ENCODE measurements around the gene RCAN1. TPM values are rescaled to one million over a fixed set of nuclear protein-coding genes. Genes with fewer than 3 reads are reported as not detected.

RCAN1 gene
- total RNA-seq, 1 donor from 2014 or later: 9.1 TPM

- intact Hi-C loops (cut with micrococcal nuclease): no loop called here
These were observed 70.8 kb downstream of the RCAN1 start for GRCh38 chr21:34544032-34544496.

- intact Hi-C loops (cut with micrococcal nuclease): no loop called here
These were observed 71.9 kb downstream of the RCAN1 start for GRCh38 chr21:34543017-34543416.

GRCh38 chr21:34540206-34540605 lies 74.7 kb downstream of the RCAN1 start:
- intact Hi-C loops (cut with micrococcal nuclease): no loop called here

GRCh38 chr21:34537838-34538237 lies 77.1 kb downstream of the RCAN1 start:
- intact Hi-C loops (cut with micrococcal nuclease): no loop called here

GRCh38 chr21:34536820-34537219 lies 78.1 kb downstream of the RCAN1 start:
- intact Hi-C loops (cut with micrococcal nuclease): no loop called here

GRCh38 chr21:34536311-34536710 lies 78.6 kb downstream of the RCAN1 start:
- intact Hi-C loops (cut with micrococcal nuclease): no loop called here

- intact Hi-C loops (cut with micrococcal nuclease): no loop called here
These were observed 79.0 kb downstream of the RCAN1 start for GRCh38 chr21:34535886-34536285.

GRCh38 chr21:34534522-34534921 lies 80.4 kb downstream of the RCAN1 start:
- intact Hi-C loops (cut with micrococcal nuclease): no loop called here

GRCh38 chr21:34533938-34534337 lies 81.0 kb downstream of the RCAN1 start:
- intact Hi-C loops (cut with micrococcal nuclease): no loop called here

GRCh38 chr21:34531399-34531798 lies 83.5 kb downstream of the RCAN1 start:
- intact Hi-C loops (cut with micrococcal nuclease): no loop called here

- intact Hi-C loops (cut with micrococcal nuclease): no loop called here
These were observed 84.7 kb downstream of the RCAN1 start for GRCh38 chr21:34530261-34530660.

- intact Hi-C loops (cut with micrococcal nuclease): no loop called here
These were observed 86.8 kb downstream of the RCAN1 start for GRCh38 chr21:34528131-34528561.

GRCh38 chr21:34526618-34527290 lies 88.2 kb downstream of the RCAN1 start:
- intact Hi-C loops (cut with micrococcal nuclease): no loop called here

GRCh38 chr21:34526241-34526617 lies 88.7 kb downstream of the RCAN1 start:
- intact Hi-C loops (cut with micrococcal nuclease): no loop called here

- intact Hi-C loops (cut with micrococcal nuclease): no loop called here
These were observed 90.0 kb downstream of the RCAN1 start for GRCh38 chr21:34524646-34525601.

GRCh38 chr21:34523019-34523555 lies 91.8 kb downstream of the RCAN1 start:
- intact Hi-C loops (cut with micrococcal nuclease): no loop called here

GRCh38 chr21:34522284-34522683 lies 92.6 kb downstream of the RCAN1 start:
- intact Hi-C loops (cut with micrococcal nuclease): no loop called here

- intact Hi-C loops (cut with micrococcal nuclease): no loop called here
These were observed 93.4 kb downstream of the RCAN1 start for GRCh38 chr21:34521561-34521960.

GRCh38 chr21:34520764-34521508 lies 94.0 kb downstream of the RCAN1 start:
- intact Hi-C loops (cut with micrococcal nuclease): no loop called here

GRCh38 chr21:34520281-34520680 lies 94.6 kb downstream of the RCAN1 start:
- intact Hi-C loops (cut with micrococcal nuclease): no loop called here

- intact Hi-C loops (cut with micrococcal nuclease): no loop called here
These were observed 95.2 kb downstream of the RCAN1 start for GRCh38 chr21:34519694-34520093.
